ENCODE data around the gene IMPDH1. TPM values are rescaled to one million over a fixed set of nuclear protein-coding genes. Genes with fewer than 3 reads are reported as not detected.

The IMPDH1 gene
- total RNA-seq, 4 donors from 2014 or later: 43.1 to 68.5 (median 47.4) TPM

DNA sequence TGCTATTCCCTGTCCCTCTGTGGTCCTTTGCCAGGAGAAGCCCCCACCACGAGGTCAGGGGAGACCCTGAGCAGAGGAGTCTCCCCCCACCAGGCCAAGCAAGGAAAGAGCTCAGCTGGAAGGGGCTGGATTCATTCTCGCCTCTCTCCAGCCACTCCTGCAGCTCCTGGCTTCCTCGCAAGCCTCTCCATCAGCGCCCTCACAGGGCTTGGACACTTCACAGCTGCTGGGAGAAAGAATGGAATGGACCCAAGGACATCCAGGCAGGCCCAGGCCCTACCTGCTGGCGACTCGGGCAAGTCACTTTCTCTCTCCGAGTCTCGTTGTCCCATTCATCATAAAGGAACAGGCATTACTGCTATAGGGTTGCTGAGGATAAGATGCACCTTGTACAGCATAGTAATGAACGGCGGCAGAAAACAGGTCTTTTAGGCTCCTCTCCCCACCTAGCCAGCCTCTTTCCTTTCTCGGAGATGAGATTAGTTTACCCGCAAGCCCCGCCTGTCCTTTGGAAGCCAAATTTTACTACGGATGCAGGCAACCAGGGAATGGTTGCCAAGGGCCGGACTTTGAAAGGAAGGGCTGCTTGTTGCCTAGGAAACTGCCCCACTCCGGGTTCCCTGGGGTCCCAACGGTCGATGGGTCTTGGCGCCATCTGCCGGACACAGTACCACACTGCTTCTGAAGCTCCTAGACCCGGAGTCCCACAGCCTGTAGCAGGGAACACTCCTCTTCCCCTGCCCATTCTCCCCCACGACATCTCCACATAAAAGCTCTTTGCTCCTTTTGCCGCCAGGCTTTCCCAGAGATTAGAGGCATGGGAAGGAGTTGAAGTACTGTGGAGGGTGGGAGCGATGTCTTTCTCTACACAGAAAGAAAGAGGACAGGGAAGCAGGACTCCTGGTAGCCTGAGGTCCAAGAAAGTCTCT, 22.3 kb downstream of the IMPDH1 start:
- Histone ChIP-seq H3K4me3 (no peak overlapping the region), H3K27me3 (no peaks in the 10 kb centered on the region), H3K36me3 (peaks cover 11% of the 10 kb centered on the region), H3K9me3 (no peaks in the 10 kb centered on the region), H3K27ac (no peak overlapping the region), H3K4me1 (peaks cover 9% of the 10 kb centered on the region)
- DNase-seq (ENCODE audit: low spot score in 2 of 2): peak; percentile 88 to 89
- peak; percentile 26 to 88 for TF ChIP-seq CTCF (IDR thresholded peaks at IDR 0.05)
- no peak for TF ChIP-seq EP300 (IDR thresholded peaks at IDR 0.05)
- 34% methylated on average over 24 of the region's 24 CpGs for WGBS

GRCh38 chr7:128385988-128386925, 23.5 kb downstream of the IMPDH1 start:
- no peak overlapping the region for H3K27ac ChIP-seq
- no peaks in the 10 kb centered on the region for H3K27me3 ChIP-seq
- H3K36me3 ChIP-seq: no peaks in the 10 kb centered on the region
- TF ChIP-seq CTCF (IDR thresholded peaks at IDR 0.05): no peak
- no peak for TF ChIP-seq POLR2A (IDR thresholded peaks at IDR 0.05)
- TF ChIP-seq EP300 (IDR thresholded peaks at IDR 0.05): no peak
- no peak for TF ChIP-seq POLR2AphosphoS5 (IDR thresholded peaks at IDR 0.05)
- H3K9me3 ChIP-seq: no peaks in the 10 kb centered on the region
- no peak overlapping the region for H3K4me3 ChIP-seq
- 92% methylated on average over 4 of the region's 4 CpGs for WGBS
- H3K4me1 ChIP-seq: peaks cover 15% of the 10 kb centered on the region
- peak in 1 of 2 donors; percentile 8 for DNase-seq (ENCODE audit: low spot score in 2 of 2)

DNA sequence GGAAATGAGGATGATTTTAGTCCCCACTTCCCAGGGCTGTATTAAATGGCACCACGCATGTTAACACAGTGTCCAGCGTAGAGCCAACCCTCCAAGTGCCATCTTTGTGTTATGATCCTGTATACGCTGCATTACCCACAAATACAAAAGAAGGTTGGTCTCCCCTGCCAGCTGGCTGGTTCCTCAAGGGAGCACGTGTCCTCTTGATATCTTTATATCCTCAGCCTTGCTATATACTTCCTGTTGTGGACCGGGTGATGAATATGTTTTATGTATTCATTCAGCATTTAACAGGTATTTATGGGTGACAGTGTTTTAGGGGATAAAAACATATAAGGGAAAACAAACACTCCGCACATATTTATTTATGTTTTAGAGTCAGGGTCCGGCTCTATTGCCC, 25.1 kb downstream of the IMPDH1 start:
- Histone ChIP-seq H3K27me3 (no peaks in the 10 kb centered on the region), H3K4me3 (no peak overlapping the region), H3K9me3 (no peaks in the 10 kb centered on the region), H3K36me3 (no peaks in the 10 kb centered on the region), H3K4me1 (peaks cover 20% of the 10 kb centered on the region), H3K27ac (no peak overlapping the region)
- DNase-seq (ENCODE audit: low spot score in 2 of 2): no peak
- TF ChIP-seq POLR2A (IDR thresholded peaks at IDR 0.05) (no peak), POLR2AphosphoS5 (IDR thresholded peaks at IDR 0.05) (no peak), CTCF (IDR thresholded peaks at IDR 0.05) (no peak), EP300 (IDR thresholded peaks at IDR 0.05) (no peak)
- 76% methylated on average over 7 of the region's 7 CpGs for WGBS

- Histone ChIP-seq H3K27me3 (no peaks in the 10 kb centered on the region), H3K9me3 (no peaks in the 10 kb centered on the region), H3K4me3 (no peak overlapping the region), H3K36me3 (no peaks in the 10 kb centered on the region), H3K27ac (no peak overlapping the region), H3K4me1 (peaks cover 20% of the 10 kb centered on the region)
- 38% methylated on average over 3 of the region's 3 CpGs for WGBS
- no peak for DNase-seq (ENCODE audit: low spot score in 2 of 2)
- TF ChIP-seq CTCF (IDR thresholded peaks at IDR 0.05) (no peak), POLR2AphosphoS5 (IDR thresholded peaks at IDR 0.05) (no peak), POLR2A (IDR thresholded peaks at IDR 0.05) (no peak), EP300 (IDR thresholded peaks at IDR 0.05) (no peak)
Observed at GRCh38 chr7:128383776-128384175, 26.0 kb downstream of the IMPDH1 start.

Measured in suprapubic skin (tissue), 4 donors.